Endothelial cell of umbilical vein (primary cell): Measurements from ENCODE around the gene CPD. TPM values are rescaled to one million over a fixed set of nuclear protein-coding genes. Genes with fewer than 3 reads are reported as not detected.

Source experiments
- BruUV-seq: library from RNA; stranded (reverse); fragments of 400-500 nt; replicated peaks from 2 replicates; lab custom pipeline; 2021; lab: Mats Ljungman, UMichigan
- CTCF ChIA-PET: fragments of 300-600, 350-600 bp; sonication (Branson Sonifier 250); formaldehyde crosslinking; loops from one replicate; lab custom pipeline; 2021; ENCODE audit warnings: antibody characterized with exemption, inconsistent platforms; lab: Charles Lee
- POLR2A ChIA-PET: fragments of 300-600, 350-600 bp; sonication (Branson Sonifier 250); formaldehyde crosslinking; loops from one replicate; lab custom pipeline; 2021; ENCODE audit warnings: antibody characterized with exemption, inconsistent platforms; lab: Charles Lee
- DNase-seq: peaks from one replicate; pipeline ENCODE4 v3.0.0-alpha.2; 2011; ENCODE audit warnings: low read depth, low spot score
- FAIRE-seq: peaks from 2 replicates; lab custom pipeline; 2011; peaks lifted over from hg19 to GRCh38; lab: Jason Lieb, UNC
- H2AFZ ChIP-seq: 2 replicates; pipeline ENCODE4 v1.6.0; 2012; ENCODE audit warnings: low read depth, low read length, control low read depth, inconsistent platforms
- H3K27ac ChIP-seq: 2 replicates; pipeline ENCODE4 v1.5.1; 2011; ENCODE audit warnings: low read depth, mild to moderate bottlenecking, control low read depth, low read length, moderate library complexity; ENCODE audit not compliant: insufficient read depth
- H3K27me3 ChIP-seq, 2 experiments: 2 replicates each; pipeline versions ENCODE4 v1.6.0 to v1.6.1; 2011; ENCODE audit warnings: low read length in 2 of 2, mixed read lengths in 1 of 2; ENCODE audit not compliant: control insufficient read depth in 2 of 2, insufficient read depth in 2 of 2
- H3K36me3 ChIP-seq, 2 experiments: 2 replicates in 1 of 2; 3 replicates in 1 of 2; pipeline ENCODE4 v1.5.1; 2011; ENCODE audit warnings: low read length in 2 of 2, mild to moderate bottlenecking in 1 of 2, moderate library complexity in 1 of 2; ENCODE audit not compliant: control insufficient read depth in 2 of 2, insufficient read depth in 2 of 2; ENCODE audit errors: extremely low read depth in 1 of 2
- H3K4me1 ChIP-seq: 3 replicates; pipeline ENCODE4 v1.5.1; 2011; ENCODE audit warnings: mild to moderate bottlenecking, low read length; ENCODE audit not compliant: control insufficient read depth, insufficient read depth; ENCODE audit errors: extremely low read depth
- H3K4me2 ChIP-seq: 2 replicates; pipeline ENCODE4 v1.6.1; 2011; ENCODE audit warnings: low read length, control low read depth, mixed read lengths; ENCODE audit not compliant: insufficient read depth
- H3K4me3 ChIP-seq, 3 experiments: fragments of 200-600 bp in 1 of 3; sonication (generic), shearing (Covaris generic) in 1 of 3; replicated peaks in 1 of 3; 2 replicates each; pipeline ENCODE4 v1.5.1; 2011 to 2016; ENCODE audit warnings: control low read depth in 3 of 3, low read length in 3 of 3, mild to moderate bottlenecking in 2 of 3, inconsistent platforms in 1 of 3, low read depth in 1 of 3, moderate library complexity in 1 of 3; ENCODE audit not compliant: insufficient read depth in 1 of 3
- H3K79me2 ChIP-seq: 2 replicates; pipeline ENCODE4 v1.6.0; 2012; ENCODE audit warnings: low read length, inconsistent platforms; ENCODE audit not compliant: control insufficient read depth, insufficient read depth
- H3K9ac ChIP-seq: replicated peaks from 2 replicates; pipeline ENCODE3; 2011; ENCODE audit warnings: low read length, control low read depth; ENCODE audit not compliant: insufficient read depth; ENCODE audit errors: extremely low read depth
- H3K9me1 ChIP-seq: replicated peaks from 3 replicates; pipeline ENCODE4 v1.6.0; 2011; ENCODE audit warnings: mild to moderate bottlenecking, low read length; ENCODE audit not compliant: control insufficient read depth, insufficient read depth; ENCODE audit errors: extremely low read depth
- H3K9me3 ChIP-seq: replicated peaks from 2 replicates; pipeline ENCODE4 v1.5.1; 2012; ENCODE audit warnings: low read length, inconsistent platforms; ENCODE audit not compliant: control insufficient read depth, insufficient read depth
- H4K20me1 ChIP-seq: replicated peaks from 2 replicates; pipeline ENCODE3; 2011; ENCODE audit warnings: mild to moderate bottlenecking, low read length; ENCODE audit not compliant: control insufficient read depth, insufficient read depth; ENCODE audit errors: extremely low read depth
- EZH2 ChIP-seq: IDR thresholded peaks from 2 replicates; pipeline ENCODE4 v1.6.1; 2012; ENCODE audit warnings: borderline replicate concordance, low read depth, mild to moderate bottlenecking, moderate library complexity, low read length, inconsistent platforms; ENCODE audit not compliant: severe bottlenecking
- FOS ChIP-seq: IDR thresholded peaks from 2 replicates; pipeline ENCODE4 v1.6.1; 2011; ENCODE audit warnings: mild to moderate bottlenecking, low read length, moderate library complexity, borderline replicate concordance; ENCODE audit not compliant: insufficient read depth
- GATA2 ChIP-seq: IDR thresholded peaks from 2 replicates; pipeline ENCODE4 v1.7.0; 2011; ENCODE audit warnings: low read depth, mild to moderate bottlenecking, moderate library complexity, mixed read lengths, low read length; ENCODE audit not compliant: insufficient read length, insufficient read depth
- JUN ChIP-seq: IDR thresholded peaks from 2 replicates; pipeline ENCODE4 v1.6.1; 2011; ENCODE audit warnings: borderline replicate concordance, low read depth; ENCODE audit not compliant: insufficient read length, insufficient read depth
- MAX ChIP-seq: IDR thresholded peaks from 2 replicates; pipeline ENCODE4 v1.6.1; 2011; ENCODE audit not compliant: insufficient read depth, insufficient read length
- MYC ChIP-seq: IDR thresholded peaks from one replicate; pipeline ENCODE4 v1.6.1; 2011; ENCODE audit warnings: mild to moderate bottlenecking, low read depth, low read length
- POLR2A ChIP-seq: IDR thresholded peaks from 2 replicates; pipeline ENCODE4 v1.6.1; 2012; ENCODE audit warnings: low read depth, mild to moderate bottlenecking, control low read depth, low read length
- POLR2AphosphoS5 ChIP-seq: IDR thresholded peaks from 2 replicates; pipeline ENCODE4 v1.6.1; 2012; ENCODE audit warnings: low read depth, mild to moderate bottlenecking, control low read depth, low read length, moderate library complexity; ENCODE audit not compliant: insufficient read depth
- dilution Hi-C: fragments of 300-500 bp; cut with MboI; formaldehyde crosslinking; loops from one replicate; pipeline ENCODE4 v1.15.0; 2019; ENCODE audit warnings: low sequenced_read_pairs; ENCODE audit not compliant: extremely low pct_ligation_motif_present
- intact Hi-C: fragments of 100-400 bp; cut with micrococcal nuclease; formaldehyde crosslinking; loops from one replicate; pipeline ENCODE4 v1.10.0; 2022
- polyA plus RNA-seq, 4 experiments: library from polyadenylated mRNA; depleted of rRNA in 3 of 4; stranded (reverse) in 3 of 4; unstranded in 1 of 4; fragments of >200 nt; gene quantifications; 2 replicates each; pipeline versions ENCODE4 v1.2.1 to v1.2.3, GENCODE V29; 2011 to 2012; ENCODE audit warnings: missing spikeins in 1 of 4
- total RNA-seq: library from RNA; stranded (reverse); gene quantifications from 2 replicates; pipeline ENCODE4 v1.2.3, GENCODE V29; 2021

CPD gene
- total and polyA plus RNA-seq, 2 donors (not counting 3 experiments of a cell fraction or from before 2014, with no cell fraction given): 18.3 to 63.6 TPM

- Histone ChIP-seq H3K4me2 (no peak overlapping the region), H3K9ac (no peak overlapping the region)
Observed at GRCh38 chr17:30429155-30429554, 50.4 kb downstream of the CPD start.

GRCh38 chr17:30433514-30433913 lies 54.8 kb downstream of the CPD start:
- Histone ChIP-seq H3K9me1 (peaks cover 2% of the 10 kb centered on the region), H3K4me1 (peaks cover 13% of the 10 kb centered on the region), H3K4me3 (no peak overlapping the region), H3K27ac (peak overlapping the region; percentile 4), H3K9me3 (no peaks in the 10 kb centered on the region), H3K36me3 (no peaks in the 10 kb centered on the region), H4K20me1 (no peaks in the 10 kb centered on the region), H3K79me2 (no peaks in the 10 kb centered on the region), H3K27me3 (no peaks in the 10 kb centered on the region), H3K9ac (no peak overlapping the region), H3K4me2 (peak overlapping the region; percentile 38), H2AFZ (no peak overlapping the region)
- peak; percentile 94 for FAIRE-seq
- dilution Hi-C loops: no loop called here
- intact Hi-C loops: no loop called here
- ChIA-PET POLR2A (no interaction called here), CTCF (interaction anchor here (0.6 to 2.3 kb wide), 7 partner anchors 16 to 167 kb away, joined by 3 to 10 read pairs (median 3); partner anchors contain the start of gene GOSR1)
- no TSS peak for BruUV-seq
- TF ChIP-seq FOS (peak; percentile 75), POLR2A (no peak), JUN (peak; percentile 59), GATA2 (peak; percentile 60), POLR2AphosphoS5 (peak; percentile 53)
- DNase-seq: peak; percentile 98

More at GRCh38 chr17:30429155-30429554, 50.4 kb downstream of the CPD start:
- H3K9me1 ChIP-seq: peaks cover 2% of the 10 kb centered on the region
- ChIA-PET POLR2A (no interaction called here), CTCF (no interaction called here)
- BruUV-seq: no TSS peak
- no peaks in the 10 kb centered on the region for H3K9me3 ChIP-seq
- H3K27ac ChIP-seq: no peak overlapping the region
- H4K20me1 ChIP-seq: no peaks in the 10 kb centered on the region
- TF ChIP-seq POLR2A (no peak), MAX (no peak), MYC (no peak), EZH2 (no peak)
- H2AFZ ChIP-seq: no peak overlapping the region
- intact Hi-C loops: no loop called here
- no peaks in the 10 kb centered on the region for H3K27me3 ChIP-seq
- peaks cover 13% of the 10 kb centered on the region for H3K4me1 ChIP-seq
- DNase-seq (no peak), FAIRE-seq (no peak)
- H3K4me3 ChIP-seq: no peak overlapping the region
- no peaks in the 10 kb centered on the region for H3K79me2 ChIP-seq
- dilution Hi-C loops: no loop called here
- no peaks in the 10 kb centered on the region for H3K36me3 ChIP-seq
